ENCODE data around the gene ADGRV1.
"Not testable (repeated sequence)": the region's sequence is repeated elsewhere in the genome, so short reads cannot be mapped to it uniquely, and the experiment has no call there.

The ADGRV1 gene

GRCh38 chr5:91042936-91043255 is 484.3 kb downstream of the ADGRV1 start:
- peak; percentile 1 for DNase-seq

GRCh38 chr5:91048073-91048472 is 489.5 kb downstream of the ADGRV1 start:
- DNase-seq, result no peak

GRCh38 chr5:91049112-91049511 is 490.5 kb downstream of the ADGRV1 start:
- no peak for DNase-seq

- no peak for DNase-seq
These were observed 491.2 kb downstream of the ADGRV1 start for GRCh38 chr5:91049800-91050199.

GRCh38 chr5:91052411-91052810 is 493.8 kb downstream of the ADGRV1 start:
- not testable (repeated sequence) for DNase-seq

- DNase-seq, result no peak
These were observed 494.6 kb downstream of the ADGRV1 start for GRCh38 chr5:91052977-91053740.

GRCh38 chr5:91053741-91054025 is 495.1 kb downstream of the ADGRV1 start:
- DNase-seq, result no peak

- DNase-seq, result no peak
These were observed 499.6 kb downstream of the ADGRV1 start for GRCh38 chr5:91058155-91058554.

GRCh38 chr5:91058575-91058974 is 500.0 kb downstream of the ADGRV1 start:
- DNase-seq, result peak; percentile 23

GRCh38 chr5:91059409-91059808 is 500.8 kb downstream of the ADGRV1 start:
- no peak for DNase-seq

- no peak for DNase-seq
These were observed 502.5 kb downstream of the ADGRV1 start for GRCh38 chr5:91061094-91061493.

GRCh38 chr5:91061946-91062562 is 503.5 kb downstream of the ADGRV1 start:
- no peak for DNase-seq

GRCh38 chr5:91063098-91063690 is 504.6 kb downstream of the ADGRV1 start:
- not testable (repeated sequence) for DNase-seq

- DNase-seq, result no peak
These were observed 506.9 kb downstream of the ADGRV1 start for GRCh38 chr5:91065496-91065895.

- DNase-seq, result no peak
These were observed 510.8 kb downstream of the ADGRV1 start for GRCh38 chr5:91069364-91069763.

GRCh38 chr5:91070761-91071550 is 512.4 kb downstream of the ADGRV1 start:
- no peak for DNase-seq

GRCh38 chr5:91072881-91073280 is 514.3 kb downstream of the ADGRV1 start:
- DNase-seq, result no peak

GRCh38 chr5:91074615-91075014 is 516.0 kb downstream of the ADGRV1 start:
- no peak for DNase-seq

GRCh38 chr5:91076138-91076537 is 517.5 kb downstream of the ADGRV1 start:
- no peak for DNase-seq

GRCh38 chr5:91077623-91078022 is 519.0 kb downstream of the ADGRV1 start:
- no peak for DNase-seq

- no peak for DNase-seq
These were observed 520.4 kb downstream of the ADGRV1 start for GRCh38 chr5:91079037-91079436.

GRCh38 chr5:91089758-91090157 is 531.2 kb downstream of the ADGRV1 start:
- DNase-seq, result no peak

- DNase-seq, result no peak
These were observed 532.4 kb downstream of the ADGRV1 start for GRCh38 chr5:91090995-91091394.
